Medulla oblongata (tissue), 1 donor: Measurements from ENCODE around the gene ODR4.
"Not testable (repeated sequence)": the region's sequence is repeated elsewhere in the genome, so short reads cannot be mapped to it uniquely, and the experiment has no call there.

Experiments
- DNase-seq: peaks from one replicate; pipeline ENCODE4 v3.0.0-alpha.2; 2015; ENCODE audit errors: extremely low spot score

Gene ODR4

DNA sequence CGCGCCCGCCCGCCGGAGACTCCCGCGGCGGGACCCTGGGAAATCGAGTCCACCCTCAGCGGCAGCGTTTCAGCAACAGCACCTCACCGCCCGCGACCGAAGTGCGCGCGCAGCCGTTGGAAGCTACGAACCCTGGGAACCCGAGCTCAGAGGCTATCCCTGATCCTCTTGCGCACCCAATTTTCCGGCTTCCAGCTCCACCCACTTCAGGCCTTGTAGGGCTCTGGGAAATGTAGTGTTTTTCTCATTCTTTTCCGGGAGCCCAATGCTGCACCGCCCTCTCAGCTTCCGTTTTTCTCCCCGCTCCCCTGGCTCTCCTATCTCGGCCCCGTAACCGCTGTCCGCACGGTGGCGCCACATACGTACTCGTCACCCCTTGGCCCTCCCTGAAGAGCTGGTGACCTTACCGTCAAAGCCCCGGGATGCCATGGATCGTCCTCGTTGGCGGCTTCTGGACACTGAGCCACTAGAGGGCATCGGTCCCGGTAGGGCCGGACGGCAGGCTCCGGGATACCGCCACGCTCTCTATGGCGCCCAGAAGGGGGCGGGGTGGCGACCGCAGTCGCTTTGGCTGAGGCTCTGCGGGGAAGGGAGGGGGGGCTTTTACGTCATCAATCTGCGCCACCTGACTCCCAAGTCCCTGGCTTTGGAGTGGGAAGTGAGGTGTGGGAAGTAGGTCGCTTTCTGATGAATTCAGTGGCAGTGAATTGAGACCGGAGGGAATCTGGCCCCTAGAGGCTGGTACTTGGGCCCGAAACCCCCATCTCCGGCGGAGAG, at the start of gene ODR4, which contains the start of gene TPR:
Gene ODR4 (plus strand): TSS at position 687 of the 777 bp plus-strand sequence. CDS start 3,948 bp downstream, outside the sequence.
Gene TPR (minus strand): TSS at position 102 of the 777 bp plus-strand sequence. CDS start 225 bp downstream, outside the sequence.
- peak; percentile 99 for DNase-seq

DNA sequence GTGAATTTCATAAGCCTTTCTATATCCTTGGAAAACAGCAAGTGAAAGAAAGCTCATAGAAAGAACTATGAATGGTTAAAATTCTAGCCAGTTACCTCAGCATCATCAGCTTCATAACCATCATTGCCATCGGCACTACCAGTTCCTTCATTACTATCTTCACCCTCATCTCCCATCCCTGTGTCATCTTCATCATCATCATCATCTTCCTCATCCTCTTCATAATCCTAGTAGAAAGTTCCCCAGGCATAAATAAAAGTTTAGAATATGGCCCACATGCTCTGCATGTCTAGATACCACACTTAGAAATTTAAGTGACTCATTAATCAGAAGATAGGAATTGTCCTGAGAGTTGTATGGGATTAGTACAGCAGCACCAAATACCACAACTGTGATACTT, 49.6 kb upstream of the ODR4 start:
- DNase-seq = no peak

DNA sequence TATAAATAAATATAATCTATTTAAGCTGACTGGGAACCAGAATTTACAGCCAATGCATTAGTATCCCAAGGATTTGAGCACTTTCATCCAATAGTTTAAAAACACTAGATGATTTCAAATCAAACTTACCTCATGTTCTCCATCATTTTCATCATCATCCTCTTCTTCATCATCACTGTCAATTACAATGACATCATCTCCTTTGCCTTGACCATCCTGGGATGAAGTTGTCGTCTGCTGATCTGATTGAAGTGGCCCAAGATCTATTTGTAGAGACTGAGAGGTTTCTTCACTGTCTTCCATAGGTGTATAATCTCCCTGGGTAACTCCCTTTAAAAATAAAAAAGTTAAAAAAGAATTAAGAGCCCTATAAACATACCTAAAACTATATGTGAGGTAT, 48.3 kb upstream of the ODR4 start:
- no peak for DNase-seq

- DNase-seq = no peak
These were observed 44.9 kb upstream of the ODR4 start for GRCh38 chr1:186330758-186331157.

DNA sequence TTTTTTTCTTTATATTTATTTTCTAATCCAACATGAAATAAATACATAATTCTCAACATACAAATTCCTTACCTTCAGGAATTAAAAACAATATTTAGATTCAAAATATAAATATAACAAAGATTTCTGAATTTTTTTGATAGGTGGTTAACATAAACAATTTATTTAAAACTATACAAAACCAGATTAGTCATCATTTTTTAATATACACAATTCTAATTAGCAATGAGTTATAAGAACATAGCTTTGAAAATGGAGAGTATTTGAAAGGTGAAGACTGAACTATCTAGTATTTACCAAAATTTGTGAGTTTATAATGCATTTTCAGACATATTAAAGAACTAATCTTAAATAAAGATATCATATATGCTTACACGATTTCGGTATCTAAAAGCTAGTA, 38.1 kb upstream of the ODR4 start:
- no peak for DNase-seq

- no peak for DNase-seq
These were observed 34.9 kb upstream of the ODR4 start for GRCh38 chr1:186340772-186341171.

- not testable (repeated sequence) for DNase-seq
These were observed 27.6 kb upstream of the ODR4 start for GRCh38 chr1:186347837-186348691.

DNA sequence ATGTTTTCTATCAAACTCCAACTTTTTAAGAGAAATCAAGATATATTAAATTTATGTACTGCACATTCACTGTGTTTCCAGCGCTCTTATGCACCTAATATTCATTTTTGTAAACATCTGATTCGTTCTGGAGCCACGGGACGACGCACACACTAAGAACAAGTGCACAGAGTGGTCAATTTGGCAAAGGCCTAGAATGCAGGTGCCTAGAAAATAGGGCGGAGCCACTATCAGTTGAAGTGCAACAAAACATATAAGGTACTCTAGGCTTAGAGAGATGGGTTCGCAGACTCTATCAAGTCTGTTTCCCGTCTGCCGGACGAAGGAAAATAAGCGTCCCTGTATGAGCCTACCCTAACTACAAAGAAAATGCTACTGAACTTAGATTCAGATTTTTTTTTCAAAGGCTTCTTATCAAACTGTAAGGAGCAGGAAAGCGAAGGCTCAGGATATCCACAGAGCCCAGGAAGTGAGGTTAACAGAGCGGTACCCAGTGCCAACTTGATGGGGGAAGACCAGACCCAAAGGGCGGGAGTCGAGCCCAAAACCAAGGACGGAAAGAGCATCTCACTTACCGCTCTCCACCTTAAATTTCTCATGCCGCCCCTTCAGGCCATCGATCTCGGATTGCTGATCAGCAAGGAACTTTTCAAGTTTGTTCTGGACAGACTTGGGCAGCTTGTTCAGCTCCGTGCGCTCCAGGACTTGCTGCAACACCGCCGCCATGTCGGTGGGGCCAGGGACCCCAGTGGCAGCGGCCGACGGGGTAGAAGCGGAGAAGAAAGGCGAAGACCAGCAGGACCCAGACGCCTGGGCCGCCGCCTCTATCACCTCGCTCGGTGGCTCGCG, 1.1 kb upstream of the ODR4 start:
- no peak for DNase-seq

DNA sequence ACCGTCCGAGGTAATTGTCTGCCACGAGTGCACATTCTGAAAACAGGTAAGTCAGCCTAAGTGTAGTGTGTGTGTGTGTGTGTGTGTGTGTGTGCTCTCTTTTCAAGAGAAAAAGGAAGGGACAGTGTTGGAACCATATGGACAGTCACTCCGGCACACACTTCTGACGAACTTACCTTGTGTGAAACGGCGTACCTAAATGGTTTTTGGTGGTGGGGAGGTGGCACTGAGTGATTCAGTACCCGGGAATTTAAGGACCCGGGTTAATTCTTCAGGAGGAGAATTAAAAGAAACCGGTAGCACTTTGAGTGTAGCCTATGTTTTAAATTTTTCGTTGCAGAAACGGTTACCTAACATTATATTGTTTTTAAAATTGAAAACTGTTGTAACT, 286 bp downstream of the ODR4 start:
- DNase-seq = no peak

GRCh38 chr1:186386725-186387383, 11.2 kb downstream of the ODR4 start:
- DNase-seq = no peak

DNA sequence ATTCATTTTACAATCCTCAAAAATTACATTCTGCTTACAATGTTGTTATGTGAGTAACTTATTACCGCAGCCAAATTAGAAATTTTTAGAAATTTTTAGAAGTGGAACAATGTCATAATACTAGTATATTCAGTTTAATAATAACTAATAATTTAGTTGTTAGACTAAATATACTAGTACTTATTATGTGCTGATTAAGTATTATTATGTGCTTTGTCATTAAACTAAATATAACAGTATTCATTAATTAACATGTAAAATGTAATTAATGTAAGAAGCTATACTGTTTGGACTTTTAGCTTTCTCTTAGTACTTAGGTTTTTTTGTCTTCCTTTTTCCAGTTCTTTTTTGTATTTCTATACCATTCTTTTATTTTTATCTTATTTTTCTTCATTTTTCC, 15.3 kb downstream of the ODR4 start:
- no peak for DNase-seq

DNA sequence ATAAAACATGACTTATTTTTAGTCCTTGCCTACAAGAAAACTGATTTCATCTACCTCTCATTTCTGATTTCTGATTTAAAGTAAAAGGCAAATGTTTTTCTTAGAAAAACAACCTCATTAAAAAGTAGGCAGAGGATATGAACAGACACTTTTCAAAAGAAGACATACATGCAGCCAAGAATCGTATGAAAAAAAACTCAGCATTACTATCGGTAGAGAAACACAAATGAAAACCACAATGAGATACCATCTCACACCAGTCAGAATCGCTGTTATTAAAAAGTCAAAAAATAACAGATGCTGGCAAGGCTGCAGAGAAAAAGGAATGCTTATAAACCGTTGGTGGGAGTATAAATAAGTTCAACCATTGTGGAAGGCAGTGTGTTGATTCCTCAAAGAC, 16.2 kb downstream of the ODR4 start:
- DNase-seq = no peak

DNA sequence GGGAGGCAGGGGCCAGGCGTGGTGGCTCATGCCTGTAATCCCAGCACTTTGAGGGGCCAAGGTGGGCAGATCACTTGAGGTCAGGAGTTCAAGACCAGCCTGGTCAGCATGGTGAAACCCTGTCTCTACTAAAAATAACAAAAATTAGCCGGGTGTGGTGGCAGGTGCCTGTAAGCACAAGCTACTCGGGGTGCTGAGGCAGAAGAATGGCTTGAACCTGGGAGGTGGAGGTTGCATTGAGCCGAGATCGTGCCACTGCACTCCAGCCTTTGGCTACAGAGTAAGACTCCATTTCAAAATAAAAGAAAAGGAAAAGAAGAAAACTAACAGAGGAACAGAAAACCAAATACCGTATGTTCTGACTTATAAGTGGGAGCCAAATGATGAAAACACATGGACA, 17.1 kb downstream of the ODR4 start:
- DNase-seq = not testable (repeated sequence)

GRCh38 chr1:186401446-186401845, 25.8 kb downstream of the ODR4 start:
- DNase-seq = not testable (repeated sequence)

GRCh38 chr1:186403632-186404031, 28.0 kb downstream of the ODR4 start:
- no peak for DNase-seq

DNA sequence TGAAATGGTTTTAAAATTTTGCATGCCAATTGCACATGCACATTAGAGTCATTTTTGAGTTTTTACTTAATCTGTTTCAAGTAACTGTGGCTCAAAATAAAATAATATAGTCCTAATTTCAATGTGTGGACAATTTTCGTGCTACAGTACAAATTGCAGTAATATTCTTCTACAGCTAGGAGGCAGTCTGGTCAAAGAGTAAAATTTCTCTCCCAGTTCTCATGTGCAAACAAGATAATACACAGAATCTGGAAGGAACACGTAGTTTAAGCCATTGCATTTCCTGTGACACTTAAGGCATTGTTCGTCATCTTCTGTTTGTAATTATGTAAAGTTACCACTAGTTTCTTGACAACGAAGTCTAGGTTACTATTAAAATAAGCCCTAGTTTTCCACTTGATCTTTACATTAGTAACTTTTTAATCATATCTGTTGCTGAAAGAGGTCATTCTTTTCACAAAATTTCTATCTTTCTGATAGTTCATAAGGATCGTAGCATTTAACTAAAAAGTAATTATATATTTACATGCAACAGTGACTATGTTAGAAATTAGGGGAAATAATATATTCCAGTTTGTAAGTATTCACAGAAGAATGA, 28.9 kb downstream of the ODR4 start:
- DNase-seq = peak; percentile 64

- DNase-seq = no peak
These were observed 33.5 kb downstream of the ODR4 start for GRCh38 chr1:186409091-186409490.

DNA sequence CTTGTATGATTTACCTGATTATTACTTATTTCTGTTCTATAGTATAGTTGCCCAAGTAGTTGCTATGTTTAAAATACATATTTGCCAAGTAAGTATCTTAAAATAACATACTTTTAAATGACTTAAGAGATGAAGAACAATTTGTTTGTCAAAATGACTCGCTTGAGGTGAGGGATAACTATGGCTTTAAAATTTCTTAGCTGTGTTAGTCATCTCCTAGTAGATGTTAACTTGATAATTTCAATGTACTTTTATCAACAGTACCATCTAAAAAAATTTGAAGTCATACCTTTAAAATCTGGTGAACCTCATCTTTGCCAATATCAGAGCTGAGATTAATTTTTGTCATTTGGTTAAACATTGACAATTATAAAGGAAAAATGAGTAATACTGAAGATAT, 37.7 kb downstream of the ODR4 start:
- DNase-seq = no peak

GRCh38 chr1:186418503-186418902, 42.9 kb downstream of the ODR4 start:
- DNase-seq = no peak

GRCh38 chr1:186420311-186420710, 44.7 kb downstream of the ODR4 start:
- no peak for DNase-seq

DNA sequence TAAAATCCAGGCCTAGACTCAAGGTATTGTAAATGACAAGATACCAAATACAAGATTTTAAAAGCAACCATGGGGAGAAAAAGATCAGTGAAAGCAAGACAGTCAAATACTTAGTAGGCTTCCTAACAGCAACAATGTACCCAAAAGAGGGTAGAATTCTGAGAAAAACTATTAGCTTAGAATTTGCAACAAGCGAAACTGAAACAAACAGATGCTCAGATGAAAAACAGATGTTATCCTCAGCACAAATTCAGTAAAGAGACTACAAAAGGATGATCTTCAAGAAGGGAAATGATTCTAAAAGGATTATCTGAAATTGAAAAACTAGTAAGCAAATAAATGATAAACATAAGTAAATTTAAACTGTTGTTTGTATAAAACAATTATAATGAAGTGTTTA, 45.3 kb downstream of the ODR4 start:
- no peak for DNase-seq
